GM06990 (cell line): ENCODE measurements around the gene MAP4.

Experiments used
- DNase-seq: peaks from one replicate; pipeline ENCODE4 v3.0.0-alpha.2; 2011; ENCODE audit not compliant: insufficient read length; ENCODE audit errors: extremely low read depth
- H3K27me3 ChIP-seq: replicated peaks from 2 replicates; pipeline ENCODE4 v1.6.0; 2011; ENCODE audit warnings: low read length; ENCODE audit not compliant: control insufficient read depth, insufficient read depth
- H3K36me3 ChIP-seq: 2 replicates; pipeline ENCODE4 v1.5.1; 2011; ENCODE audit warnings: low read length; ENCODE audit not compliant: control insufficient read depth, insufficient read depth
- H3K4me3 ChIP-seq: replicated peaks from 2 replicates; pipeline ENCODE4 v1.5.1; 2011; ENCODE audit warnings: low read depth, mild to moderate bottlenecking, control low read depth, low read length
- CTCF ChIP-seq: IDR thresholded peaks from 2 replicates; pipeline ENCODE4 v1.5.1; 2011; ENCODE audit warnings: low read length, control low read depth, mild to moderate bottlenecking, inconsistent platforms; ENCODE audit not compliant: insufficient read depth, poor library complexity, severe bottlenecking

The MAP4 gene

GRCh38 chr3:47850564-47851410 is 165.4 kb downstream of the MAP4 start:
- H3K36me3 ChIP-seq: peaks cover 60% of the 10 kb centered on the region
- H3K4me3 ChIP-seq: no peak overlapping the region
- no peak for TF ChIP-seq CTCF
- DNase-seq: no peak
- no peaks in the 10 kb centered on the region for H3K27me3 ChIP-seq

GRCh38 chr3:47849699-47850563 is 166.3 kb downstream of the MAP4 start:
- TF ChIP-seq CTCF: peak; percentile 32
- DNase-seq: no peak
- H3K27me3 ChIP-seq: no peaks in the 10 kb centered on the region
- peaks cover 54% of the 10 kb centered on the region for H3K36me3 ChIP-seq
- H3K4me3 ChIP-seq: no peak overlapping the region

GRCh38 chr3:47849186-47849698 is 167.0 kb downstream of the MAP4 start:
- Histone ChIP-seq H3K27me3 (no peaks in the 10 kb centered on the region), H3K36me3 (peaks cover 50% of the 10 kb centered on the region), H3K4me3 (no peak overlapping the region)
- DNase-seq: no peak
- TF ChIP-seq CTCF: no peak

GRCh38 chr3:47848599-47849117 is 167.6 kb downstream of the MAP4 start:
- TF ChIP-seq CTCF: no peak
- H3K36me3 ChIP-seq: peaks cover 51% of the 10 kb centered on the region
- no peaks in the 10 kb centered on the region for H3K27me3 ChIP-seq
- H3K4me3 ChIP-seq: no peak overlapping the region
- DNase-seq: no peak

GRCh38 chr3:47847801-47848518 is 168.3 kb downstream of the MAP4 start:
- TF ChIP-seq CTCF: no peak
- Histone ChIP-seq H3K36me3 (peaks cover 52% of the 10 kb centered on the region), H3K27me3 (no peaks in the 10 kb centered on the region)

More at GRCh38 chr3:47847801-47848518, 168.3 kb downstream of the MAP4 start:
- H3K4me3 ChIP-seq: no peak overlapping the region
- DNase-seq: no peak
